Esophagus muscularis mucosa (tissue), 3 donors: ENCODE data around the gene SLITRK1.

ENCODE experiments used
- EP300 ChIP-seq: sonication (generic); formaldehyde crosslinking; IDR thresholded peaks from one replicate; pipeline ENCODE4 v1.6.1; 2017; ENCODE audit warnings: antibody characterized with exemption
- TF ChIP-seq, protein P1 (sequence below), 3 experiments: fragments of 200-600 bp in 2 of 3; fragments of 450-650 bp in 1 of 3; sonication (generic) in 2 of 3; IDR thresholded peaks; one replicate each; pipeline ENCODE4 v1.5.1; 2017 to 2019; ENCODE audit warnings: antibody characterized with exemption in 3 of 3, mild to moderate bottlenecking in 2 of 3, moderate library complexity in 1 of 3

DNA sequence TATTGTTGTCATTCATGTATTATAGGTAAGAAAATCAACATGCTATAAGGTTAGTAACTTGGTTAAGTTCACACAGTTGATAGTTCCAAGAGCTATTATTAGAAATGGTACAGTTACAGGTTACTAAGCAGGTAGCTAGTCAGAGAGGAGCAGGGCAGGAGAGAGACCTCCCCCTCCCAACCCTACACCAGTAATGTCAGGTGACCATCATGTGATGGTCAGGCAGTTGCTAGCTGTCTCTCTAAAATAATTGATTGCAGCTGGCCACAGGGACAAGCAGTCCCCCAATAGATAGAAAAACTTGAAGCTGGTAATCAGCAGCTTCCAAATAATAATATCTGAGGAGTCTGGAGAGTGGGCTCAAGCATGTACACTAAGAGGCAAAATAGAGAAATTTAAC lies 14.6 kb downstream of the SLITRK1 start:
- no peak for TF ChIP-seq EP300
- TF ChIP-seq, protein P1, sequence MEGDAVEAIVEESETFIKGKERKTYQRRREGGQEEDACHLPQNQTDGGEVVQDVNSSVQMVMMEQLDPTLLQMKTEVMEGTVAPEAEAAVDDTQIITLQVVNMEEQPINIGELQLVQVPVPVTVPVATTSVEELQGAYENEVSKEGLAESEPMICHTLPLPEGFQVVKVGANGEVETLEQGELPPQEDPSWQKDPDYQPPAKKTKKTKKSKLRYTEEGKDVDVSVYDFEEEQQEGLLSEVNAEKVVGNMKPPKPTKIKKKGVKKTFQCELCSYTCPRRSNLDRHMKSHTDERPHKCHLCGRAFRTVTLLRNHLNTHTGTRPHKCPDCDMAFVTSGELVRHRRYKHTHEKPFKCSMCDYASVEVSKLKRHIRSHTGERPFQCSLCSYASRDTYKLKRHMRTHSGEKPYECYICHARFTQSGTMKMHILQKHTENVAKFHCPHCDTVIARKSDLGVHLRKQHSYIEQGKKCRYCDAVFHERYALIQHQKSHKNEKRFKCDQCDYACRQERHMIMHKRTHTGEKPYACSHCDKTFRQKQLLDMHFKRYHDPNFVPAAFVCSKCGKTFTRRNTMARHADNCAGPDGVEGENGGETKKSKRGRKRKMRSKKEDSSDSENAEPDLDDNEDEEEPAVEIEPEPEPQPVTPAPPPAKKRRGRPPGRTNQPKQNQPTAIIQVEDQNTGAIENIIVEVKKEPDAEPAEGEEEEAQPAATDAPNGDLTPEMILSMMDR (IDR thresholded peaks at IDR 0.05): no peak
